Ovary (tissue), 9 donors: Measurements from ENCODE around the gene MYBPC2. TPM values are rescaled to one million over a fixed set of nuclear protein-coding genes. Genes with fewer than 3 reads are reported as not detected.

Experiments used
- DNase-seq, 5 donors: peaks; one replicate each; pipeline ENCODE4 v3.0.0-alpha.2; 2019 to 2020
- H3K27ac ChIP-seq, 2 donors: fragments of 200-600 bp; one replicate each; pipeline versions ENCODE4 v1.5.1 to v1.8.0; 2019 to 2022
- H3K27me3 ChIP-seq: fragments of 200-600 bp; one replicate; pipeline ENCODE4 v1.8.0; 2022
- H3K36me3 ChIP-seq: fragments of 200-600 bp; sonication (generic); one replicate; pipeline ENCODE4 v1.5.1; 2019
- H3K4me1 ChIP-seq: one replicate; pipeline ENCODE4 v1.8.1; 2013; ENCODE audit warnings: mild to moderate bottlenecking, moderate library complexity; ENCODE audit not compliant: insufficient read depth
- H3K4me3 ChIP-seq: fragments of 200-600 bp; sonication (generic); one replicate; pipeline ENCODE4 v1.5.1; 2017
- H3K9me3 ChIP-seq, 2 donors: fragments of 200-600 bp in 1 of 2; sonication (generic) in 1 of 2; one replicate each; pipeline versions ENCODE4 v1.5.1 to v1.8.1; 2013 to 2019; ENCODE audit warnings: mild to moderate bottlenecking in 1 of 2, moderate library complexity in 1 of 2
- CTCF ChIP-seq, 3 donors: fragments of 450-650 bp in 2 of 3; fragments of 200-600 bp in 1 of 3; IDR thresholded peaks; one replicate each; pipeline versions ENCODE4 v1.5.1 to v1.8.0; 2016 to 2022; ENCODE audit warnings: antibody characterized with exemption in 3 of 3, mild to moderate bottlenecking in 1 of 3
- EP300 ChIP-seq: sonication (generic); formaldehyde crosslinking; IDR thresholded peaks from one replicate; pipeline ENCODE4 v1.6.1; 2017; ENCODE audit warnings: antibody characterized with exemption
- POLR2A ChIP-seq: fragments of 450-650 bp; IDR thresholded peaks from one replicate; pipeline ENCODE4 v1.6.1; 2017; ENCODE audit warnings: antibody characterized with exemption, mild to moderate bottlenecking, moderate library complexity
- WGBS, 3 donors: extraction: QIAGEN DNeasy Blood & Tissue Kit in 1 of 3; methylation state at CpG; one replicate each; pipeline versions ENCODE4 v1.1.5 to v1.1.7; 2013 to 2017; 5-methylcytosine and 5-hydroxymethylcytosine counted together
- intact Hi-C, 4 donors: fragments of 100-400 bp; cut with DNase I; formaldehyde crosslinking; loops; one replicate each; pipeline versions ENCODE4 v1.11.0 to v1.15.1; 2022 to 2023
- polyA plus RNA-seq, 2 donors: library from polyadenylated mRNA; stranded (reverse); fragments of 200-250 nt in 1 of 2; fragments of 350-450 nt in 1 of 2; fragmentation: Illumina TruSeq in 1 of 2; extraction: RNeasy Lipid Tissue Mini Kit (QIAGEN cat#74804) in 1 of 2; gene quantifications; one replicate each; pipeline ENCODE4 v1.2.3, GENCODE V29; 2013 to 2014
- total RNA-seq, 7 donors: library from RNA; depleted of rRNA in 2 of 7; stranded (reverse); fragments of >200 nt in 2 of 7; fragmentation: NEBNext Ultra II Directional in 3 of 7; extraction: Animal tissue kit (Norgen Biotek cat#: 25700) in 3 of 7; gene quantifications; one replicate each; pipeline versions ENCODE4 v1.1.0 to v1.2.4, GENCODE V29; 2016 to 2023
- donor health status: DM: no; HTN: no; CAD: no; lungs with moderate emphysema.
- donor health status: DM: no; HTN: no; CAD: no.
- donor health status: Bipolar disorder and iron deficiency.
- donor health status: DM: yes; HTN: yes; CAD: no.
- donor health status: DM: no; HTN: no; CAD: no.
- donor health status: DM: yes; HTN: yes; CAD: no.

Gene MYBPC2
- total and polyA plus RNA-seq, 9 donors: 0.05 to 0.28 (median 0.10) TPM; not detected in 5

- 80 to 85% (median 81%) methylated on average over 10 of the region's 10 CpGs for WGBS, 3 donors
- Histone ChIP-seq H3K9me3 (no peaks in the 10 kb centered on the region), H3K4me3 (no peak overlapping the region), H3K36me3 (no peaks in the 10 kb centered on the region), H3K27ac (no peak overlapping the region), H3K4me1 (peaks cover 1% of the 10 kb centered on the region), H3K27me3 (no peaks in the 10 kb centered on the region)
- TF ChIP-seq POLR2A (no peak), CTCF (IDR thresholded peaks at IDR 0.05) (no peak), EP300 (no peak)
- intact Hi-C loops: no loop called here
- DNase-seq: no peak
These were observed 52.7 kb downstream of the MYBPC2 start for GRCh38 chr19:50485284-50485955.

DNA sequence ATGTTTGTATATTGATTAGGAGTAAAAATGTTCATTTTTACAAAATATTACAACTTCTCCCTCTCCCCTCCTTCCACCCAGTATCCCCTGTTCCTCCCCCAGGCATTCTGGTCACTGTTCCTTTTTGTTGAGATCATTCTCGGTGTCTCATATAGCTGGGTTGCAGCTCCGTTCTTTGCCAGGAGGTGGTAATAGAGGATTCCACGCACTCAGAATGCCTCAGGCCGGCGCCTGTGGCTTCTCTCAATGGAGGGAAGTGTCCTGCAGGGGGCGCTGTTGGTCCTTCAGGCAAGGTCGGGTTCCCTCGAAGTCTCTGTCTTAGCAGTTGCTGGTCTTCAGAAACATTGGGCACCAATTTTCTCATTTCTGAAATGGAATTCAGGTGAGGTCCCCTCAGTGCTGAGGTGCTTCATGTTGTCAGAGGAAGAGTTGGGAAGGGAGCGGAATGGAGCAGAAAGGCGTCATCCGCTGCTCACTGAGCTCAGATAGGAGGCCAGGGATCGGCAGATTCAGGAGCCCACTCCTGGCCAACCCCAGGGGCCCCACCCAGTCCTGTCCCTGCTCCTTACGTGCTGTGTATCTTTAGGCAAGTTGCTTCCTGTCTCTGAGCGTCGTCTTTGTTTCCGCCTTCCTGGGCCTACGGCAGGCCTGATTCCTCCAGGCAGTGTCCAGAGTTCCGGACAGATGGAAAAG, 54.3 kb downstream of the MYBPC2 start:
- intact Hi-C loops: no loop called here
- WGBS, 3 donors: 69 to 72% (median 71%) methylated on average over 18 of the region's 18 CpGs
- Histone ChIP-seq H3K9me3 (no peaks in the 10 kb centered on the region), H3K27ac (no peak overlapping the region), H3K27me3 (no peaks in the 10 kb centered on the region), H3K36me3 (no peaks in the 10 kb centered on the region), H3K4me3 (no peak overlapping the region), H3K4me1 (peaks cover 1% of the 10 kb centered on the region)
- TF ChIP-seq POLR2A (no peak), CTCF (IDR thresholded peaks at IDR 0.05) (peak in 1 of 3 donors; percentile 11)
- no peak for DNase-seq

DNA sequence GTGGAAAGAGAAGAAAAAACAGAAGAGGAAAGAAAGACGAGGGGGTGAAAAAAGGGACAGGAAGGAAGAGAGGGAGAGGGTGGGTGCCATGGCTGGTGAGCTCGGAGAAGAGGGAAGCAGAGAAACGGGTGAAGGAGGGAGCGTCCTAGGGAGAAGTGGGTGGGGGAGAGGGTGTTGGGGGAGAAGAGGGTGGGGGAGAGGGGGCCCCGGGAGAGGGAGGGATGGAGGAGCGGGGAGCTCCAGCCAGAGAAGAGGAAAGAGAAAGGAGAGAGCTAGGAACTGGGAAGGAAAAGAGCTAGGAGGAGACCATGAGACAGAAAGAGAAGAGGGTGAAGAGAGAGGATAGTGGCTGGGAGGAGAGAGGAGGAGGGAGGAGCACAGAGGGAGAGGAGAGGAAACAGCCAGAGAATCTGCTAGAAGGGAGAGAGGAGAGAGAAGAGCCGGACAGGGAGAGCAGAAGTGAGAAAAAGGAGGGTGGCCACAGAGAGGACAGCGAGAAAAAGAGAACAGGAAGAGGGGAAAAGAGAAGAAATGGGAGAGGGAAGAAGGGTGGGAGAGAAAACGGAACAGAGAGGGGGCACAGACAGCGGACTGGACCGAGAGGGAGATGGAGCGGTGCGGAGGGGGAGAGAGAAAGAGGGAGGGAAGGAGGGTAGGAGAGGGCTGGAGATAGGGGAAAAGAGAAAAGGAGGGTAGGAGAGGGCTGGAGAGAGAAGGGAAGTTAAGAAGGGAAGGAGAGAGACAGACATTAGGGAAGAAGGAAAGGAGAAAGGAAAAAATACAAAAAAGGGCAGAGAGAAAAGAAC, 55.9 kb downstream of the MYBPC2 start:
- H3K4me1 ChIP-seq: peaks cover 1% of the 10 kb centered on the region
- intact Hi-C loops: no loop called here
- H3K4me3 ChIP-seq: no peak overlapping the region
- WGBS, 3 donors: 8 to 12% (median 11%) methylated on average over 13 of the region's 13 CpGs
- no peaks in the 10 kb centered on the region for H3K9me3 ChIP-seq
- H3K27ac ChIP-seq: no peak overlapping the region
- no peak for TF ChIP-seq CTCF (IDR thresholded peaks at IDR 0.05)
- TF ChIP-seq POLR2A: no peak
- TF ChIP-seq EP300: no peak
- H3K27me3 ChIP-seq: no peaks in the 10 kb centered on the region
- no peaks in the 10 kb centered on the region for H3K36me3 ChIP-seq
- DNase-seq: no peak

DNA sequence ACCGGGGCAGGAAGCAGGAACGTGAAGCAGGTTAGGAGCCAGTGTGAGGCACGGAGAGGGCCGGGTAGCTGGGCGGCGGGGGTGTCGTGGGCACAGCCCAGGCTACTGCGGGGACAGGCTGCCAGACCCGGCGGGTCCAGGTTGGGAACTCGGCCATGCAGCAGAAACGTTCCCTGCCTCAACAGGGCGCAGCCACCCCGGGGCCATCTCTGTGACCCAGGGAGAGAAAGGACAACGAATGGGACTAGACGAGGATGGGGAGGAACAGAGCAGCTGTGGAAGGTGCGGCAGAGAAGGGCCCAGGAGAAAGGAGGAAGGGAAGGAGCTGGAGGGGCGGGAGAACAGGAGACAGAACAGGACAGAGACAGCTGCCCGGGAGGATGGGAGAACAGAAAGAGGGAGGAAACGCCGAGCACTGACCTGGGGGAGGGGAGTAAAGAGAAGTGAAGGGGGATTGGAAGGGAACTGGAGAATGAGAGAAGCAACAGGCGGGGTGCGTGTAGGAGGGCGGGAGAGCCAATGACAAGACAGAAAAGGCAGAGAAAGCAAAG, 56.8 kb downstream of the MYBPC2 start:
- H3K27me3 ChIP-seq: no peaks in the 10 kb centered on the region
- H3K9me3 ChIP-seq: no peaks in the 10 kb centered on the region
- TF ChIP-seq CTCF (IDR thresholded peaks at IDR 0.05) (no peak), POLR2A (no peak), EP300 (no peak)
- H3K4me3 ChIP-seq: no peak overlapping the region
- intact Hi-C loops: no loop called here
- peaks cover 1% of the 10 kb centered on the region for H3K4me1 ChIP-seq
- WGBS, 3 donors: 30 to 32% (median 31%) methylated on average over 24 of the region's 24 CpGs
- no peak for DNase-seq
- no peaks in the 10 kb centered on the region for H3K36me3 ChIP-seq
- no peak overlapping the region for H3K27ac ChIP-seq
